ENCODE measurements around the gene MED13L.
"Not testable (repeated sequence)": the region's sequence is repeated elsewhere in the genome, so short reads cannot be mapped to it uniquely, and the experiment has no call there.

MED13L gene

DNA sequence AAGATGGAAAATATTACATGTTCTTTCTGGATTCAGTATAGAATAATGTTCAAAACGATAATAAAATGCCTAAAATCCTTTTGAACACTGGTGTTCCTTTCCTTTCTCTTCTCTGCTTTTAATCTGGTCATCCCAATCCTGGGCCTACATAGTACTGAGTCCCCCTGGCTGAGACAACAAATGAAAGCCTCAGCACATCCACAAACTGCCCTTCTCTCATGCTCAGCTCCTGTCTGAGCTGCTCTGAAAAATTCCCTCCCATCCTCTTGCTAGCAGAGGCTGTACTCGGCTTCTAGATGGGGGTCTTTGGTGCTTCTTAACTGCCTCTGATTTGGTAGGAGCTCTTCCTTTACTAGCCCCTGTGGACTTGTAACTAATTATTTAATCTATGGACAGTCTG lies 232.3 kb downstream of the MED13L start:
- Histone ChIP-seq H3K9me3 (ENCODE audit: control insufficient read depth, insufficient read depth, low read length) (no peaks in the 10 kb centered on the region), H3K9ac (ENCODE audit: low read depth, low read length) (no peak overlapping the region), H3K4me1 (ENCODE audit: control insufficient read depth, insufficient read depth, low read length) (no peaks in the 10 kb centered on the region), H3K27me3 (ENCODE audit: control insufficient read depth, insufficient read depth, low read length) (no peaks in the 10 kb centered on the region), H3K36me3 (ENCODE audit: control insufficient read depth, insufficient read depth, low read length) (no peaks in the 10 kb centered on the region), H3K4me3 (ENCODE audit: low read depth, low read length) (no peak overlapping the region)

DNA sequence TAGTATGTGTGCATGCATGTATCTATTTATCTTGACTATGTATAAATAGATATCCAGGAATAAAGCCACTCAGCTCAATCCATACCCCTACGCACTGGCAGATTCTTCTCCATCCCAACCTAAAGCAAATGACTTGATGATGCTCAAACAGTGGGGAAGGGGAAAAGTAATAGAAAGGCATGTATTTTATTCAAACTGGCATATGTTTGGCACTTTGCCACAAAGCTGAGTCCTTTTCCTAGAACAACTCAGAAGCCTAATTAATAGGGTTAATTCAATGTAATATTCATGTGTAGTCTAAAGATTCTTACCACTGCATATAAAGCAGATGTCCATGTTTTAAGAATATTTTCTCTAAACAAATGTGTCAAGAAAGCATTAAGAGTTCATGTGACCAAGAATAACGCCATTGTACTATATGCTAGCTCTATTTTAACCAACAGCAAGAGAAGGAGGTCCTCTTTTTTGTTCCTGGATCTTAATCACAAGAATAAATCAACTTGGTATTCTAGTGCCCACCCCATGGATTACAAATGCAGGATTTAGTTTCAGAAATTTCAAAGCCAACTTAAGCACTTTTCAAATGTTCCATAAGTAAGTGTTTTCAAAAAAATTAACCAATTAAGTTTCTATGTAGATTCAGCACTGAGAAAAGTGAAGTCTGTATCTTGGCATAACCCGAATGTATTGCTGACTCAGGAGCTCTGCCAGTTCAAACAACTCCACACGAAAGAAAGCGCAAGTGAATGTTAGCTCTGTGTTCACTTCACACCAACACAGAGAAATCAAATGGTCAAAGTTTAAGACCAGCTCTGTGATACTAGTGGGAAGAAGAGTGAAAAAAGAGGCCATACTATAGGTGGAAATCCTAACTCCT lies 233.6 kb downstream of the MED13L start:
- Histone ChIP-seq H3K36me3 (ENCODE audit: control insufficient read depth, insufficient read depth, low read length) (no peaks in the 10 kb centered on the region), H3K9me3 (ENCODE audit: control insufficient read depth, insufficient read depth, low read length) (no peaks in the 10 kb centered on the region), H3K27me3 (ENCODE audit: control insufficient read depth, insufficient read depth, low read length) (no peaks in the 10 kb centered on the region), H3K9ac (ENCODE audit: low read depth, low read length) (no peak overlapping the region), H3K4me1 (ENCODE audit: control insufficient read depth, insufficient read depth, low read length) (no peaks in the 10 kb centered on the region), H3K4me3 (ENCODE audit: low read depth, low read length) (no peak overlapping the region)

DNA sequence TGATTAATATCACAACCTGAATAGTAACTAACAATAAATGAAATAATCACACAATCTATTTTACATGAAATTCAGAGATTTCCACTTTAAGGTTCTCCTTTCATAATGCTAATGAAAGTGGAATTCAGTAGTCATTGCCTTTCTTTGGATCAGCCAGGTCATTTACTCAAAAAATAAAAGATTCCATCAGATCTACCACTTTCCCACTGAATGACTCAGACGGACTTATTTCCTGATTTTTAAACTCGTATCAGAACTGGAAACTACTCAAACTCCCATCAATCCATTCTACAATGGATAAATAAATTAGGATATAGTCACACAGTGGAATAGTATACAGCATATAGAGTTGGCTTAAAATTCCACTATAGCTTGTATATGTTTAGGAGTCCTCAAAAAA lies 237.1 kb downstream of the MED13L start:
- no peak overlapping the region for H3K9ac ChIP-seq (ENCODE audit: low read depth, low read length)
- H3K9me3 ChIP-seq (ENCODE audit: control insufficient read depth, insufficient read depth, low read length): no peaks in the 10 kb centered on the region
- H3K4me3 ChIP-seq (ENCODE audit: low read depth, low read length): no peak overlapping the region
- H3K36me3 ChIP-seq (ENCODE audit: control insufficient read depth, insufficient read depth, low read length): no peaks in the 10 kb centered on the region
- no peaks in the 10 kb centered on the region for H3K4me1 ChIP-seq (ENCODE audit: control insufficient read depth, insufficient read depth, low read length)
- H3K27me3 ChIP-seq (ENCODE audit: control insufficient read depth, insufficient read depth, low read length): no peaks in the 10 kb centered on the region

DNA sequence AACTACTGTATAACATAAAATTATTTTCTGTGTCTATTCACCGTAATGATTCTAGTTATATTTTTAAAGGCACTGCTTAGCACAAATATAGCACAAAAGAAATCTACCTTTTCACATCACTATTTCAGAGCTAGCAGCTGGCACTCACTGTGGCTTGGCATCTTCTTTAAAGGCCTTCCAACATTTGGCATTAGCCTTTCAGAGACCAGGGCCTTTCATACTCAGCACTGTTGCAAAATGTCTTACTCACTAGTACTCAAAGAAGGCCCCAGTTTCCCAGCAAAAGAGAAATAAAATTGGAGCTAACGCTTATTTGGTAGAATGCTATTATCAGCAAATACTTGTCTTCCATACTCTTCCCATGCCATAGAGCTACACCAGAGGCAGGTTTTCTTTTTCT lies 238.4 kb downstream of the MED13L start:
- Histone ChIP-seq H3K36me3 (ENCODE audit: control insufficient read depth, insufficient read depth, low read length) (no peaks in the 10 kb centered on the region), H3K4me3 (ENCODE audit: low read depth, low read length) (no peak overlapping the region), H3K9me3 (ENCODE audit: control insufficient read depth, insufficient read depth, low read length) (no peaks in the 10 kb centered on the region), H3K27me3 (ENCODE audit: control insufficient read depth, insufficient read depth, low read length) (no peaks in the 10 kb centered on the region), H3K4me1 (ENCODE audit: control insufficient read depth, insufficient read depth, low read length) (no peaks in the 10 kb centered on the region), H3K9ac (ENCODE audit: low read depth, low read length) (no peak overlapping the region)

GRCh38 chr12:116037941-116038837 lies 239.3 kb downstream of the MED13L start:
- no peak overlapping the region for H3K4me3 ChIP-seq (ENCODE audit: low read depth, low read length)
- H3K9me3 ChIP-seq (ENCODE audit: control insufficient read depth, insufficient read depth, low read length): no peaks in the 10 kb centered on the region
- H3K27me3 ChIP-seq (ENCODE audit: control insufficient read depth, insufficient read depth, low read length): no peaks in the 10 kb centered on the region
- no peak overlapping the region for H3K9ac ChIP-seq (ENCODE audit: low read depth, low read length)
- H3K4me1 ChIP-seq (ENCODE audit: control insufficient read depth, insufficient read depth, low read length): no peaks in the 10 kb centered on the region
- no peaks in the 10 kb centered on the region for H3K36me3 ChIP-seq (ENCODE audit: control insufficient read depth, insufficient read depth, low read length)

DNA sequence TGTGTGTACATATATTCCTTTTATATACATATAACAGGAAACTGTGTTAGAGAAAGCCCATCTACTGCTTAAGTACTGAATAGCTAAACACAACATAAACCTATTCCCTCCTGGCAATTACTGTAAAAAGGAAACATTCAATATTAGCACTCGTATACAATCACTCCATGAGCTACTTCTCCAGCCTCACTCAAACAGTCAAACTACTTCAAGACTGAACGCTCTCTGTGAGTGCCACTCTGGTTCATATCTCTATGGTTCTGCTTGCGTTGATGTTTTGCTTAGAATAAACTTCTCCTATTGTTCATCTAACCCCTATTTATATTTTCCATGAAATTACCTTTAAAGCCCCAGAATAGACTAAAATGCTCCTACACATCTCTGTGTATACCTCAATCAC lies 243.7 kb downstream of the MED13L start:
- H3K9me3 ChIP-seq (ENCODE audit: control insufficient read depth, insufficient read depth, low read length): no peaks in the 10 kb centered on the region
- H3K4me3 ChIP-seq (ENCODE audit: low read depth, low read length): no peak overlapping the region
- no peaks in the 10 kb centered on the region for H3K4me1 ChIP-seq (ENCODE audit: control insufficient read depth, insufficient read depth, low read length)
- H3K27me3 ChIP-seq (ENCODE audit: control insufficient read depth, insufficient read depth, low read length): no peaks in the 10 kb centered on the region
- H3K36me3 ChIP-seq (ENCODE audit: control insufficient read depth, insufficient read depth, low read length): no peaks in the 10 kb centered on the region
- H3K9ac ChIP-seq (ENCODE audit: low read depth, low read length): no peak overlapping the region

GRCh38 chr12:116031624-116032023 lies 245.9 kb downstream of the MED13L start:
- H3K27me3 ChIP-seq (ENCODE audit: control insufficient read depth, insufficient read depth, low read length); H3K36me3 ChIP-seq (ENCODE audit: control insufficient read depth, insufficient read depth, low read length); H3K9ac ChIP-seq (ENCODE audit: low read depth, low read length); H3K4me1 ChIP-seq (ENCODE audit: control insufficient read depth, insufficient read depth, low read length); H3K9me3 ChIP-seq (ENCODE audit: control insufficient read depth, insufficient read depth, low read length); H3K4me3 ChIP-seq (ENCODE audit: low read depth, low read length): not testable (repeated sequence)

- no peaks in the 10 kb centered on the region for H3K9me3 ChIP-seq (ENCODE audit: control insufficient read depth, insufficient read depth, low read length)
- no peak overlapping the region for H3K4me3 ChIP-seq (ENCODE audit: low read depth, low read length)
- no peaks in the 10 kb centered on the region for H3K36me3 ChIP-seq (ENCODE audit: control insufficient read depth, insufficient read depth, low read length)
- no peaks in the 10 kb centered on the region for H3K27me3 ChIP-seq (ENCODE audit: control insufficient read depth, insufficient read depth, low read length)
- H3K4me1 ChIP-seq (ENCODE audit: control insufficient read depth, insufficient read depth, low read length): peaks cover 2% of the 10 kb centered on the region
- H3K9ac ChIP-seq (ENCODE audit: low read depth, low read length): no peak overlapping the region
Measured at GRCh38 chr12:116028619-116029018, 248.9 kb downstream of the MED13L start.

DNA sequence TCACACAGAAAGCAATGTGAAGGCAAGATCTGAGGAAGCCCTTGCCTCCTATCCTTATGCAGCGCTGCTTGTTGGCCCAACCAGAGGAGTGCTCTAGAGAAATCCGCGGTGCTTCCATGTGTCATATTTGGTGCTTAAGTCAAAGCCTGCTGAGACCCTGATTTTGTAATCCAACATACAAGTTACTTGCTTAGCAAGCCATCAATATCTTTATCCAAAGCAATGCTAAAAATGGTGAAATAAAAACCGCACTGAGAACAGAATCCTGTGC lies 250.0 kb downstream of the MED13L start:
- H3K9ac ChIP-seq (ENCODE audit: low read depth, low read length): no peak overlapping the region

DNA sequence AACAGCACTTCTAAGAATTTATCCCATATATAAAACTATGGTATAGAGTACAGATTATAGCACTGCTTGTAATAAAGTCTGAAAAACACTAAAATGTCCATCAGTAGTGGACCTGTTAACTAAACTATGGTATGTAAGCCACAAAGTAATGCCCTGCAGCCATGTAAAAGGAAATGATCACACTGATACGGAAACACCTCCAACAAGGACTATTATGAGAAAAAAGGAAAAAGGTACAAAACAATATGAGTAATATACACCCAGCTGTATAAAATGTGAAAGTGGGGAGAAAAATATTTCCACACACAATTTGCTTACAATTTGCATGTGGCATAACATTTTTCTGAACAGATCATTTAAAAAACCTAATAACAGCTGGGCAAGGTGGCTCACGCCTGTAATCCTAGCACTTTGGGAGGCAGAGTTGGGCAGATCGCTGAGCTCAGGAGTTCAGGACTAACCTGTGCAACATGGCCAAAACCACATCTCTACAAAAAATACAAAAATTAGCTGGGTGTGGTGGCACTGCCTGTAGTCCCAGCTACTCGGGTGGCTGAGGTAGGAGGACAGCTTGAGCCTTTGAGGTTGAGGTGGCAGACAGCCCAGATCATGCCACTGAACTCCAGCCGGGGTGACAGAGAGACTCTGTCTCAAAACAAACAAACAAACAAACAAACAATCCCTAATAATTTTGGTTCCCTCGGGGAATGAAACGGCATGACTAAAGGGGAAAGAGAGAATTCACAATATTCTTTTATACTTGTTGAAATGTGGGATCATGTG lies 250.5 kb downstream of the MED13L start:
- Histone ChIP-seq H3K36me3 (ENCODE audit: control insufficient read depth, insufficient read depth, low read length) (no peaks in the 10 kb centered on the region), H3K9me3 (ENCODE audit: control insufficient read depth, insufficient read depth, low read length) (no peaks in the 10 kb centered on the region), H3K4me1 (ENCODE audit: control insufficient read depth, insufficient read depth, low read length) (peaks cover 2% of the 10 kb centered on the region), H3K27me3 (ENCODE audit: control insufficient read depth, insufficient read depth, low read length) (no peaks in the 10 kb centered on the region), H3K9ac (ENCODE audit: low read depth, low read length) (no peak overlapping the region), H3K4me3 (ENCODE audit: low read depth, low read length) (no peak overlapping the region)

More for the DNA sequence above, 250.0 kb downstream of the MED13L start:
- Histone ChIP-seq H3K4me3 (ENCODE audit: low read depth, low read length) (no peak overlapping the region), H3K9me3 (ENCODE audit: control insufficient read depth, insufficient read depth, low read length) (no peaks in the 10 kb centered on the region), H3K27me3 (ENCODE audit: control insufficient read depth, insufficient read depth, low read length) (no peaks in the 10 kb centered on the region), H3K36me3 (ENCODE audit: control insufficient read depth, insufficient read depth, low read length) (no peaks in the 10 kb centered on the region), H3K4me1 (ENCODE audit: control insufficient read depth, insufficient read depth, low read length) (peaks cover 2% of the 10 kb centered on the region)

DNA sequence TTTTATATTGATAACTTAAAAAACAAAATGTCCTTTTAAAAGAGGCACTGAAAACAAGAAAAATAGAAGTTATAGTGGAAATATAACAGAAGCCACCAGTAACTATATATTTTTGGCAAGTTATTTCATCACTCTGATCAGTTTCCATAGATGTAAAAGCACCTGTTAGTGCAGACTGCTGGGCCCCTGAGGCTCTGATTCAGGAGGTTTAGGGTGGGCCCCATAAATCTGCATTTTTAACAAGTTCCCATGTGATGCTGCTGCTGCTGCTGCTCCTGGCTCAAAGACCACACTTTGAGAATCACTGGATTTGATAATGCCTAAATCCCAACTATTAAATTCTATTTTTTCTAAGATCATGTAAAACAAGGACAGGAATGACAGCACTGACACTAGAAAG lies 251.1 kb downstream of the MED13L start:
- Histone ChIP-seq H3K4me3 (ENCODE audit: low read depth, low read length) (no peak overlapping the region), H3K9ac (ENCODE audit: low read depth, low read length) (no peak overlapping the region), H3K36me3 (ENCODE audit: control insufficient read depth, insufficient read depth, low read length) (no peaks in the 10 kb centered on the region), H3K4me1 (ENCODE audit: control insufficient read depth, insufficient read depth, low read length) (peaks cover 2% of the 10 kb centered on the region), H3K27me3 (ENCODE audit: control insufficient read depth, insufficient read depth, low read length) (no peaks in the 10 kb centered on the region), H3K9me3 (ENCODE audit: control insufficient read depth, insufficient read depth, low read length) (no peaks in the 10 kb centered on the region)

Data from iPS-15b (cell line).